H1 (cell line): ENCODE data around the gene RNF113B. TPM values are rescaled to one million over a fixed set of nuclear protein-coding genes. Genes with fewer than 3 reads are reported as not detected.

Source experiments
- CTCF ChIA-PET: fragments of 300-600 bp; sonication (Branson Sonifier 250); formaldehyde crosslinking; loops from one replicate; lab custom pipeline; 2021; ENCODE audit not compliant: partially characterized antibody; lab: Charles Lee
- POLR2A ChIA-PET: fragments of 300-600 bp; sonication (Branson Sonifier 250); formaldehyde crosslinking; loops from one replicate; lab custom pipeline; 2021; ENCODE audit warnings: inconsistent platforms; ENCODE audit not compliant: partially characterized antibody; lab: Charles Lee
- DNase-seq, 2 experiments: peaks; one replicate each; pipeline versions ENCODE4 v3.0.0 to v3.0.0-alpha.2; 2010 to 2022; ENCODE audit warnings: low spot score in 2 of 2, low read depth in 1 of 2, mixed read lengths in 1 of 2
- FAIRE-seq: peaks from 2 replicates; lab custom pipeline; 2011; peaks lifted over from hg19 to GRCh38; lab: Jason Lieb, UNC
- H2AFZ ChIP-seq: 2 replicates; pipeline ENCODE4 v1.8.1; 2012; ENCODE audit warnings: low read length, inconsistent platforms
- H2AK5ac ChIP-seq: 2 replicates; pipeline ENCODE4 v1.6.1; 2013; ENCODE audit warnings: low read depth, low read length
- H2BK120ac ChIP-seq: replicated peaks from 2 replicates; pipeline ENCODE3; 2013; ENCODE audit warnings: low read depth, low read length, inconsistent platforms
- H2BK12ac ChIP-seq: 2 replicates; pipeline ENCODE4 v1.6.1; 2013; ENCODE audit warnings: low read depth, low read length
- H2BK15ac ChIP-seq: 2 replicates; pipeline ENCODE4 v1.6.1; 2013; ENCODE audit warnings: low read length
- H2BK20ac ChIP-seq: 2 replicates; pipeline ENCODE4 v1.6.1; 2013; ENCODE audit warnings: low read length
- H2BK5ac ChIP-seq: 2 replicates; pipeline ENCODE4 v1.6.1; 2013; ENCODE audit warnings: low read depth, low read length
- H3K14ac ChIP-seq: 2 replicates; pipeline ENCODE4 v1.6.1; 2013; ENCODE audit warnings: inconsistent platforms; ENCODE audit not compliant: insufficient read length
- H3K18ac ChIP-seq: 2 replicates; pipeline ENCODE4 v1.6.1; 2013; ENCODE audit warnings: low read length; ENCODE audit errors: extremely low read depth
- H3K23ac ChIP-seq: 2 replicates; pipeline ENCODE4 v1.6.1; 2013; ENCODE audit warnings: inconsistent platforms; ENCODE audit not compliant: insufficient read length
- H3K23me2 ChIP-seq: 2 replicates; pipeline ENCODE4 v1.6.1; 2013; ENCODE audit warnings: low read depth, low read length
- H3K27ac ChIP-seq: 2 replicates; pipeline ENCODE4 v1.6.1; 2011; ENCODE audit warnings: low read depth, low read length, inconsistent platforms
- H3K27me3 ChIP-seq, 4 experiments: replicated peaks in 1 of 4; 1 replicate in 1 of 4; 2 replicates in 3 of 4; pipeline versions ENCODE4 v1.6.1 to v1.8.1; 2011 to 2013; ENCODE audit warnings: low read length in 3 of 4, mild to moderate bottlenecking in 3 of 4, inconsistent platforms in 2 of 4, mixed read lengths in 2 of 4, moderate library complexity in 1 of 4; ENCODE audit not compliant: control insufficient read depth in 3 of 4, insufficient read depth in 3 of 4; ENCODE audit errors: extremely low read depth in 1 of 4
- H3K36me3 ChIP-seq, 4 experiments: 2 replicates each; pipeline versions ENCODE4 v1.6.1 to v1.8.1; 2011 to 2013; ENCODE audit warnings: mild to moderate bottlenecking in 4 of 4, low read length in 3 of 4, moderate library complexity in 2 of 4, control low read depth in 1 of 4, inconsistent platforms in 1 of 4; ENCODE audit not compliant: insufficient read depth in 4 of 4, control insufficient read depth in 2 of 4
- H3K4ac ChIP-seq: replicated peaks from 2 replicates; pipeline ENCODE3; 2013; ENCODE audit warnings: low read length, low read depth, mixed read lengths, inconsistent platforms; ENCODE audit not compliant: insufficient read length
- H3K4me1 ChIP-seq, 4 experiments: replicated peaks in 1 of 4; 1 replicate in 1 of 4; 2 replicates in 3 of 4; pipeline versions ENCODE4 v1.6.1 to v1.8.1; 2011 to 2013; ENCODE audit warnings: low read length in 3 of 4, inconsistent platforms in 2 of 4, mixed read lengths in 1 of 4; ENCODE audit not compliant: insufficient read depth in 4 of 4, control insufficient read depth in 3 of 4
- H3K4me2 ChIP-seq, 2 experiments: 2 replicates each; pipeline versions ENCODE4 v1.6.1 to v1.8.1; 2011 to 2013; ENCODE audit warnings: low read depth in 2 of 2, low read length in 2 of 2, control low read depth in 1 of 2, inconsistent platforms in 1 of 2, mild to moderate bottlenecking in 1 of 2; ENCODE audit not compliant: insufficient read depth in 1 of 2
- H3K4me3 ChIP-seq, 4 experiments: fragments of 200-600, 300-600 bp in 1 of 4; sonication (generic), shearing (Covaris generic), sonication (Bioruptor Twin) in 1 of 4; 2 replicates each; pipeline versions ENCODE4 v1.5.1 to v1.8.1; 2011 to 2016; ENCODE audit warnings: low read length in 4 of 4, low read depth in 3 of 4, control low read depth in 2 of 4, inconsistent platforms in 2 of 4, mild to moderate bottlenecking in 2 of 4, mixed read lengths in 1 of 4, moderate library complexity in 1 of 4; ENCODE audit not compliant: insufficient read depth in 2 of 4; ENCODE audit errors: extremely low read depth in 1 of 4
- H3K56ac ChIP-seq: replicated peaks from 2 replicates; pipeline ENCODE3; 2013; ENCODE audit warnings: low read depth, mild to moderate bottlenecking, mixed read lengths, low read length, inconsistent platforms; ENCODE audit not compliant: insufficient read length
- H3K79me1 ChIP-seq: 2 replicates; pipeline ENCODE4 v1.6.1; 2013; ENCODE audit warnings: low read depth, low read length, control low read depth
- H3K79me2 ChIP-seq, 2 experiments: 2 replicates each; pipeline versions ENCODE4 v1.6.1 to v1.8.1; 2012 to 2013; ENCODE audit warnings: low read length in 2 of 2, mild to moderate bottlenecking in 2 of 2, inconsistent platforms in 1 of 2; ENCODE audit not compliant: insufficient read depth in 2 of 2, control insufficient read depth in 1 of 2
- H3K9ac ChIP-seq, 4 experiments: replicated peaks in 1 of 4; 1 replicate in 1 of 4; 2 replicates in 3 of 4; pipeline versions ENCODE4 v1.6.1 to v1.8.1; 2011 to 2013; ENCODE audit warnings: low read depth in 3 of 4, low read length in 3 of 4, control low read depth in 2 of 4, mild to moderate bottlenecking in 2 of 4, moderate library complexity in 2 of 4, inconsistent platforms in 1 of 4; ENCODE audit errors: extremely low read depth in 1 of 4
- H3K9me3 ChIP-seq, 2 experiments: 2 replicates each; pipeline versions ENCODE4 v1.6.1 to v1.8.1; 2012 to 2013; ENCODE audit warnings: mild to moderate bottlenecking in 2 of 2, moderate library complexity in 2 of 2, control low read depth in 1 of 2, inconsistent platforms in 1 of 2, low read depth in 1 of 2, low read length in 1 of 2, mixed read lengths in 1 of 2; ENCODE audit not compliant: insufficient read depth in 2 of 2
- H4K20me1 ChIP-seq, 2 experiments: replicated peaks in 1 of 2; 2 replicates each; pipeline versions ENCODE3 to v1.8.1; 2011 to 2013; ENCODE audit warnings: inconsistent platforms in 2 of 2, low read length in 2 of 2, mild to moderate bottlenecking in 1 of 2; ENCODE audit not compliant: insufficient read depth in 2 of 2, control insufficient read depth in 1 of 2
- H4K5ac ChIP-seq: 2 replicates; pipeline ENCODE4 v1.6.1; 2013; ENCODE audit warnings: low read length, low read depth, mixed read lengths, inconsistent platforms; ENCODE audit not compliant: insufficient read length
- H4K8ac ChIP-seq: 2 replicates; pipeline ENCODE4 v1.8.0; 2013; ENCODE audit warnings: mild to moderate bottlenecking, moderate library complexity, low read length, inconsistent platforms; ENCODE audit not compliant: insufficient read depth; ENCODE audit errors: extremely low read depth
- H4K91ac ChIP-seq: replicated peaks from 2 replicates; pipeline ENCODE3; 2013; ENCODE audit warnings: low read length, mixed read lengths, inconsistent platforms; ENCODE audit not compliant: insufficient read length
- BRCA1 ChIP-seq: IDR thresholded peaks from 2 replicates; pipeline ENCODE4 v1.6.1; 2012; ENCODE audit warnings: low read depth, low read length, improper control_type of control experiment
- KDM4A ChIP-seq: IDR thresholded peaks from one replicate; pipeline ENCODE4 v1.7.1; 2012; ENCODE audit warnings: low read depth, mild to moderate bottlenecking, moderate library complexity, low read length, inconsistent platforms; ENCODE audit not compliant: severe bottlenecking
- NANOG ChIP-seq: IDR thresholded peaks from 2 replicates; pipeline ENCODE4 v1.6.1; 2011; ENCODE audit warnings: low read length, low read depth, mild to moderate bottlenecking, inconsistent platforms; ENCODE audit not compliant: insufficient read depth, poor library complexity, severe bottlenecking
- NRF1 ChIP-seq: IDR thresholded peaks from 2 replicates; pipeline ENCODE4 v1.6.1; 2011; ENCODE audit warnings: mild to moderate bottlenecking, low read depth, low read length, improper control_type of control experiment
- RFX5 ChIP-seq: IDR thresholded peaks from 2 replicates; pipeline ENCODE4 v1.6.1; 2011; ENCODE audit warnings: low read depth, low read length, improper control_type of control experiment, borderline replicate concordance
- RNF2 ChIP-seq: fragments of 200-900, 300-1000 bp; sonication (generic); IDR thresholded peaks from 2 replicates; pipeline ENCODE4 v1.7.1; 2016; ENCODE audit warnings: borderline replicate concordance, low read depth, mild to moderate bottlenecking, antibody characterized with exemption, low read length; ENCODE audit not compliant: poor library complexity, severe bottlenecking; ENCODE audit errors: missing control alignments
- SIN3A ChIP-seq, 2 experiments: IDR thresholded peaks in 1 of 2; conservative IDR thresholded peaks in 1 of 2; 2 replicates each; pipeline ENCODE4 v1.6.1; 2011 to 2012; ENCODE audit warnings: low read length in 2 of 2, improper control_type of control experiment in 1 of 2, low read depth in 1 of 2, mild to moderate bottlenecking in 1 of 2
- SIRT6 ChIP-seq: IDR thresholded peaks from one replicate; pipeline ENCODE4 v1.7.1; 2012; ENCODE audit warnings: low read length, inconsistent platforms
- ZNF274 ChIP-seq: IDR thresholded peaks from 2 replicates; pipeline ENCODE4 v1.7.0; 2012; ENCODE audit warnings: low read length, borderline replicate concordance; ENCODE audit errors: extremely low read depth
- WGBS, 2 experiments: shearing (Covaris generic) in 1 of 2; methylation state at CpG; one replicate each; pipeline versions ENCODE4 v1.1.6 to v1.1.7; 2013 to 2015; ENCODE audit warnings: low lambda C conversion rate in 2 of 2, mixed read lengths in 2 of 2, inconsistent platforms in 1 of 2, low coverage in 1 of 2, missing lambda C conversion rate in 1 of 2; ENCODE audit not compliant: insufficient replicate concordance in 2 of 2, insufficient coverage in 1 of 2, insufficient read length in 1 of 2; ENCODE audit errors: extremely low coverage in 1 of 2, missing lambda C conversion rate in 1 of 2; 5-methylcytosine and 5-hydroxymethylcytosine counted together
- polyA plus RNA-seq, 7 experiments: library from polyadenylated mRNA; depleted of rRNA in 3 of 7; stranded (reverse) in 5 of 7; unstranded in 2 of 7; fragments of >200 nt in 5 of 7; fragments of 200-250 nt in 2 of 7; gene quantifications; 1 replicate in 5 of 7; 2 replicates in 1 of 7; 4 replicates in 1 of 7; pipeline versions ENCODE4 v1.2.1 to v1.2.3, GENCODE V29; 2011 to 2013; ENCODE audit warnings: missing spikeins in 2 of 7, mixed read lengths in 2 of 7
- total RNA-seq: library from RNA; stranded (reverse); fragmentation: NEBNext Ultra II Directional; extraction: Animal tissue kit (Norgen Biotek cat#: 25700); gene quantifications from 2 replicates; pipeline ENCODE4 v1.2.1, GENCODE V29; 2021
- TF ChIP-seq, protein P1 (sequence below): IDR thresholded peaks from 2 replicates; pipeline ENCODE4 v1.6.1; 2011; ENCODE audit warnings: low read depth, mild to moderate bottlenecking, low read length; ENCODE audit not compliant: insufficient read depth
- TF ChIP-seq, protein P2 (sequence below): IDR thresholded peaks from 2 replicates; pipeline ENCODE4 v1.6.1; 2012; ENCODE audit warnings: low read length, inconsistent platforms

The RNF113B gene
- total and polyA plus RNA-seq, 2 of the 8 experiments (the other 6 are each of a cell fraction or from before 2014, with no cell fraction given) = not detected

DNA sequence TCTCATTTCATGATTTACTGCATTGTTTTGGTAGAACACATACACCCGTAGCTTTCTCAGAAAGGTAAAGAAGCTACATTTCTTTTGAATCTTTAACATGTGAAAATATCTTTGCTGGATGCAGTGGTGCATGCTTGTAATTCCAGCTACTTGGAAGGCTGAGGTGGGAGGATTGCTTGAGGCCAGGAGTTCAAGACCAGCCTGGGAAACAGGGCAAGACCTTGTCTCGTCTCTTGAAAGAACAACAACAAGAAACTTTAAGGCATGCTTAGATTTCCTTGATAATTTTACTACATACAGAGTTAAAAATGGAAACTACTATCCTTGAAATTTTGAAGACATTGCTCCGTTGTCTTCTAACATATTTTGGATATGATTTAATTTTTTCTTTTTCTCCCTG is 7.7 kb downstream of the RNF113B start:
- Histone ChIP-seq H3K79me1 (peaks cover 5% of the 10 kb centered on the region; the same call in 1 of the 2 replicates), H3K36me3 (no peaks in the 10 kb centered on the region), H4K91ac (no peak overlapping the region), H3K27ac (no peak overlapping the region), H2BK5ac (no peak overlapping the region), H2BK12ac (no peak overlapping the region), H4K5ac (no peak overlapping the region), H2AFZ (no peak overlapping the region), H3K23ac (no peak overlapping the region), H3K14ac (no peak overlapping the region), H3K9me3 (no peaks in the 10 kb centered on the region), H4K20me1 (peaks cover 2% of the 10 kb centered on the region in 2 experiments), H3K9ac (no peak overlapping the region), H2AK5ac (no peak overlapping the region), H3K27me3 (no peaks in the 10 kb centered on the region), H4K8ac (no peak overlapping the region), H3K79me2 (peaks cover 0 to 77% of the 10 kb centered on the region in 2 experiments; a peak in 3 of 4 replicates), H3K4me1 (peaks cover 12 to 23% (median 20%) of the 10 kb centered on the region in 4 experiments), H2BK15ac (no peak overlapping the region), H2BK20ac (no peak overlapping the region), H3K18ac (no peak overlapping the region), H3K4ac (no peak overlapping the region), H3K23me2 (no peaks in the 10 kb centered on the region), H3K4me3 (no peak overlapping the region), H3K4me2 (no peak overlapping the region), H2BK120ac (no peak overlapping the region), H3K56ac (no peak overlapping the region)
- DNase-seq (no peak), FAIRE-seq (no peak)
- WGBS, 2 experiments = 88% methylated on average over 3 of the region's 3 CpGs; no CpG with 5 or more reads in 1 of the 2 experiments
- ChIA-PET CTCF (no interaction called here), POLR2A (no interaction called here)
- no peak for TF ChIP-seq RNF2
- TF ChIP-seq RFX5 = no peak
- no peak for TF ChIP-seq NRF1
- TF ChIP-seq, protein P1, sequence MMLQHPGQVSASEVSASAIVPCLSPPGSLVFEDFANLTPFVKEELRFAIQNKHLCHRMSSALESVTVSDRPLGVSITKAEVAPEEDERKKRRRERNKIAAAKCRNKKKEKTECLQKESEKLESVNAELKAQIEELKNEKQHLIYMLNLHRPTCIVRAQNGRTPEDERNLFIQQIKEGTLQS = no peak
- no peak for TF ChIP-seq ZNF274
- no peak for TF ChIP-seq NANOG
- TF ChIP-seq, protein P2, sequence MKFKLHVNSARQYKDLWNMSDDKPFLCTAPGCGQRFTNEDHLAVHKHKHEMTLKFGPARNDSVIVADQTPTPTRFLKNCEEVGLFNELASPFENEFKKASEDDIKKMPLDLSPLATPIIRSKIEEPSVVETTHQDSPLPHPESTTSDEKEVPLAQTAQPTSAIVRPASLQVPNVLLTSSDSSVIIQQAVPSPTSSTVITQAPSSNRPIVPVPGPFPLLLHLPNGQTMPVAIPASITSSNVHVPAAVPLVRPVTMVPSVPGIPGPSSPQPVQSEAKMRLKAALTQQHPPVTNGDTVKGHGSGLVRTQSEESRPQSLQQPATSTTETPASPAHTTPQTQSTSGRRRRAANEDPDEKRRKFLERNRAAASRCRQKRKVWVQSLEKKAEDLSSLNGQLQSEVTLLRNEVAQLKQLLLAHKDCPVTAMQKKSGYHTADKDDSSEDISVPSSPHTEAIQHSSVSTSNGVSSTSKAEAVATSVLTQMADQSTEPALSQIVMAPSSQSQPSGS = no peak
- TF ChIP-seq SIN3A (conservative IDR thresholded peaks at IDR 0.05 in 1 of 2, IDR thresholded peaks at IDR 0.05 in 1 of 2; ENCODE audit: low read depth in 1 of 2, low read length in 2 of 2) = no peak
- no peak for TF ChIP-seq BRCA1
- no peak for TF ChIP-seq KDM4A
- TF ChIP-seq SIRT6 = no peak
